ENCODE results near the gene TPSG1. TPM values are rescaled to one million over a fixed set of nuclear protein-coding genes. Genes with fewer than 3 reads are reported as not detected.

The TPSG1 gene
- total and polyA plus RNA-seq, 7 donors, result 0.08 TPM; not detected in 6

DNA sequence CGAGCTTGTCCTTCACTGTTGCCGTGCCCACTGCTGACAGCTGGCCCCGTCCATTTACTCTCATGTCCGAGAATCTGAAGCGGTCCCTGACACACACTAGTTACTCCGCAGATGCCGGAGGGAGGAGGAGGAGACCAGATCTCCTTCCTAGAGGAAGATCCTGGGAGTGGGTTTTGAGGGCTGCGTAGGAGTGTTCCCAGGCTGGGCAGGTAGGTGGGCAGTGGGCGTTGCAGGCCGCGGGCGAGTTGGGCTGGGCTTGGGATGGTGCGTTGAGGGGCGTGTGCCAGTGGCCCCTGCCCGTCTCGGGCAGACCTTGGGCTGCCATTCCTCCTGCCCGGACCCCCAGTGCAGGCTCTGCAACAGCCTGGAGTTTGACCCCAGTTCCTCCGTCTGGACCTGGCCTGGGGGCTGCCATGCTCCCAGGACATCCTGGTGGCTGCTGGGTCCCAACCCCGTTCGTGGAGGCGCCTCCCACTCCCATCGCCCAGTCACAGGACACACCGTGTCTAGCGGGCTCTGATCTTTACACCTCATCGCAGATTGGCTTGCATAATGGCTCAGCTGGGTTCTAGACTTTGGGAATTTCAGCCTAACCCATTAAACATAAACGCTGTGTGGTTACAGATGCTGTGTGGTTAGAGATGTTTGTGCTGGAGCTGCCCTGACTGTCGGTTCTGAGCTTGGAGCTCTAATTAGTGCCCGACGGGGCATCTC is 49.3 kb downstream of the TPSG1 start:
- Histone ChIP-seq H3K4me3 (no peak overlapping the region), H3K27me3 (ENCODE audit: insufficient read depth in 3 of 3, low read length in 2 of 3) (peaks cover 0 to 62% (median 3%) of the 10 kb centered on the region in 3 donors), H3K36me3 (ENCODE audit: insufficient read depth in 1 of 2, low read depth in 1 of 2) (no peaks in the 10 kb centered on the region), H3K27ac (no peak overlapping the region), H3K9me3 (no peaks in the 10 kb centered on the region), H3K4me1 (no peaks in the 10 kb centered on the region)
- WGBS, 3 donors, result 72 to 80% (median 73%) methylated on average over 29 of the region's 29 CpGs
- no peak for ATAC-seq
- intact Hi-C loops (cut with DNase I), result no loop called here
- DNase-seq, result no peak
- TF ChIP-seq, protein P1, sequence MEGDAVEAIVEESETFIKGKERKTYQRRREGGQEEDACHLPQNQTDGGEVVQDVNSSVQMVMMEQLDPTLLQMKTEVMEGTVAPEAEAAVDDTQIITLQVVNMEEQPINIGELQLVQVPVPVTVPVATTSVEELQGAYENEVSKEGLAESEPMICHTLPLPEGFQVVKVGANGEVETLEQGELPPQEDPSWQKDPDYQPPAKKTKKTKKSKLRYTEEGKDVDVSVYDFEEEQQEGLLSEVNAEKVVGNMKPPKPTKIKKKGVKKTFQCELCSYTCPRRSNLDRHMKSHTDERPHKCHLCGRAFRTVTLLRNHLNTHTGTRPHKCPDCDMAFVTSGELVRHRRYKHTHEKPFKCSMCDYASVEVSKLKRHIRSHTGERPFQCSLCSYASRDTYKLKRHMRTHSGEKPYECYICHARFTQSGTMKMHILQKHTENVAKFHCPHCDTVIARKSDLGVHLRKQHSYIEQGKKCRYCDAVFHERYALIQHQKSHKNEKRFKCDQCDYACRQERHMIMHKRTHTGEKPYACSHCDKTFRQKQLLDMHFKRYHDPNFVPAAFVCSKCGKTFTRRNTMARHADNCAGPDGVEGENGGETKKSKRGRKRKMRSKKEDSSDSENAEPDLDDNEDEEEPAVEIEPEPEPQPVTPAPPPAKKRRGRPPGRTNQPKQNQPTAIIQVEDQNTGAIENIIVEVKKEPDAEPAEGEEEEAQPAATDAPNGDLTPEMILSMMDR (IDR thresholded peaks at IDR 0.05), result no peak

DNA sequence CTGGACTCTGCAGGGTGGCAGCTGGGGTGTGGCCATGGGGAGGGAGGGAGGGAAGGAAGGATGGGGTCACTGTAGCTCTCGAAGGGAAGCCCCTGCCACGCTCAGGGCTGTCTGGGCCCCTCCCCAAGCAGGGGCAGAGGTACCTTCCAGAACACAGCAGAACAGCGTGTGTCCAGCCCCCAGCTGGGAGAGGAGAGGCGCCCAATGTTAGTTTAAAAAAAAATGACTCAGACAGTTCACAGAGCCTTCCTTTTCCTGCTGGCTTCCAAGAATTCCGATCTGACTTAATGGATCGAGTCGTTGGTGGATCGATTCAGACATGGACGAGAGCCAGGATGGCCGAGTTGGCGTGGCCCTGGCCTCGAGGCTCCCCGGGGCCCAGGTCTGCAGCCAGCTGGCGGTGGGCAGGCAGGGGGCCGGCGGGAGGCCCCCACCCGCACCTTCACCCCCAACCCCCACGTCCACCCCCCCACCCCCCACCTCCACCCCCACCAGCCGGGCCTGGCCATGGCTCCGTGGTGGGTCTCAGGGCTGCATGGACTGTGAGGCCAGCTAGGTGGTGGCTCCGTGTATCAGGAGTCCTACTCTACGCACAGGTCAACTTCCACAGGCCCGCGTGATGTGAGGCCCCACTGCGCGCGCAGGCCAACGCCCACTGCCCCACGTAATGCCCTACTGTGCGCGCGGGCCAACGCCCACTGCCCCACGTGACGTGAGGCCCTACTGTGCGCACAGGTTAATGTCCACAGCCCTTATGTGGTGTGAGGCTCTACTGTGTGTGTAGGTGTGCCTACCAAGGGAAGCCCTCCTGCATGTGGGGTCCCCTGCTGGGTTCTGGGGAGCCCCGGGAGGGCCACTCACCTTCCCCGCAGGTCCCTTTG is 50.4 kb downstream of the TPSG1 start:
- ATAC-seq (no peak), DNase-seq (no peak)
- H3K27ac ChIP-seq, result no peak overlapping the region
- no peaks in the 10 kb centered on the region for H3K4me1 ChIP-seq
- H3K36me3 ChIP-seq (ENCODE audit: insufficient read depth in 1 of 2, low read depth in 1 of 2), result no peaks in the 10 kb centered on the region
- no peak overlapping the region for H3K4me3 ChIP-seq
- WGBS, 3 donors, result 59 to 60% (median 60%) methylated on average over 35 to 38 of the region's 38 CpGs
- H3K27me3 ChIP-seq (ENCODE audit: insufficient read depth in 3 of 3, low read length in 2 of 3), result peaks cover 0 to 65% (median 6%) of the 10 kb centered on the region in 3 donors
- H3K9me3 ChIP-seq, result no peaks in the 10 kb centered on the region
- intact Hi-C loops (cut with DNase I), result no loop called here
- TF ChIP-seq, protein P1 (IDR thresholded peaks at IDR 0.05), result no peak

DNA sequence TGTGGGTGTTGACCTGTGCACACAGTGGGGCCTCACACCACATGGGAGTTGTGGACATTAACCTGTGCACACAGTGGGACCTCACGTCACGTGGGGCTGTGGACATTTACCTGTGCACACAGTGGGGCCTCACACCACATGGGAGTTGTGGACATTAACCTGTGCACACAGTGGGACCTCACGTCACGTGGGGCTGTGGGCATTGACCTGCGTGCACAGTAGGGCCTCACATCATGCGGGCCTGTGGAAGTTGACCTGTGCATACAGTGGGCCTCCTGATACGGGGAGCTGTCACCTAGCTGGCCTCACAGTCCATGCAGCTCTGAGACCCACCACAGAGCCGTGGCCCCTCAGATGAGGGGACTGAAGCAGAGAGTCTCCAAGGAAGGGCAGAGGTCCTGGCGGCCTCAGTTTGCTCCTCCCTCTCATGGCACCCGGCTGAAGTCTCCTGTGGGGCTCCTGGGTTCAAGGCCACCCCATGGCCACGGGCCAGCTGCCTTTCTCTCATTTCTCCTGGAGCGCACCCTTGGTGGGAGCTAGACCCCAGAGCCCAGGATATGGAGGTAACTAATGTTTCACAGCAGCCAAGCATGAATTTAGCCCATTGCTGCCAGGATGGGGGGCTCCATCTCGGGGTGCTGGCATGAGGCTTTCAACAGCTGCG is 51.1 kb downstream of the TPSG1 start:
- ATAC-seq (no peak), DNase-seq (no peak)
- Histone ChIP-seq H3K36me3 (ENCODE audit: insufficient read depth in 1 of 2, low read depth in 1 of 2) (no peaks in the 10 kb centered on the region), H3K4me1 (no peaks in the 10 kb centered on the region), H3K4me3 (no peak overlapping the region), H3K9me3 (no peaks in the 10 kb centered on the region), H3K27ac (no peak overlapping the region), H3K27me3 (ENCODE audit: insufficient read depth in 3 of 3, low read length in 2 of 3) (peaks cover 0 to 68% (median 6%) of the 10 kb centered on the region in 3 donors)
- intact Hi-C loops (cut with DNase I), result no loop called here
- WGBS, 3 donors, result 65 to 74% (median 69%) methylated on average over 14 of the region's 14 CpGs
- TF ChIP-seq, protein P1 (IDR thresholded peaks at IDR 0.05), result no peak

DNA sequence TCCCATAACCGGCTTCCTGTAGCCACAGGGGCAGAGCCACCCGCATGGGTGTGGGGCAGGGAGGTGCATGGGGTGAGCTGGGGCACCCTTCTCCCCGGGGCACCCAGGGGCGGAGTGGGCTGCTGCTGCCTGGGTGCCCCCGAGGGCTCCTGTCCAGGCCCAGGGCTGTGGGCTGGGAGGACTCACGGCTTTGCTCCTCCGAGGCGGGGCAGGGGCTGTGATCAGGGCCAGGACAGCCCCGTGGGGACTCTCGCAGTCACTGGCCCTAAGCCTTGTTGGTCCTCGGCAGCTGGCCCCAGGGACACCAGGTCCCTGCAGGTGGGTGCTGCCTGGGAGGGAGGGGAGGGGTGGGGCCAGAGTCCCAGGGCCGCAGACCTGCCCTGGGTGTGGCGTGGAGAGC is 52.4 kb downstream of the TPSG1 start:
- ATAC-seq, result no peak
- 75 to 78% (median 76%) methylated on average over 12 to 13 of the region's 13 CpGs for WGBS, 3 donors
- TF ChIP-seq, protein P1 (IDR thresholded peaks at IDR 0.05), result no peak
- Histone ChIP-seq H3K27me3 (ENCODE audit: insufficient read depth in 3 of 3, low read length in 2 of 3) (peaks cover 0 to 74% (median 12%) of the 10 kb centered on the region in 3 donors), H3K27ac (no peak overlapping the region), H3K36me3 (ENCODE audit: insufficient read depth in 1 of 2, low read depth in 1 of 2) (no peaks in the 10 kb centered on the region), H3K4me1 (no peaks in the 10 kb centered on the region), H3K4me3 (no peak overlapping the region), H3K9me3 (no peaks in the 10 kb centered on the region)
- no peak for DNase-seq
- intact Hi-C loops (cut with DNase I), result no loop called here
